ENCODE data around the gene CDKN1B. TPM values are rescaled to one million over a fixed set of nuclear protein-coding genes. Genes with fewer than 3 reads are reported as not detected.

CDKN1B gene
- total and polyA plus RNA-seq, 2 donors (not counting 3 experiments of a cell fraction or from before 2014, with no cell fraction given), result 12.7 to 40.8 TPM

GRCh38 chr12:12745576-12746211, 28.5 kb downstream of the CDKN1B start:
- no peaks in the 10 kb centered on the region for H4K20me1 ChIP-seq (replicated peaks; ENCODE audit: control insufficient read depth, extremely low read depth, insufficient read depth, low read length)
- H3K4me1 ChIP-seq (ENCODE audit: control insufficient read depth, extremely low read depth, insufficient read depth, low read length), result peaks cover 3% of the 10 kb centered on the region
- no TSS peak for BruUV-seq (replicated peaks)
- H3K79me2 ChIP-seq (ENCODE audit: control insufficient read depth, insufficient read depth, low read length), result no peaks in the 10 kb centered on the region
- TF ChIP-seq FOS (IDR thresholded peaks at IDR 0.05; ENCODE audit: borderline replicate concordance, insufficient read depth, low read length), result no peak
- no peak for TF ChIP-seq JUN (IDR thresholded peaks at IDR 0.05; ENCODE audit: borderline replicate concordance, insufficient read depth, insufficient read length, low read depth)
- no peak for TF ChIP-seq GATA2 (IDR thresholded peaks at IDR 0.05; ENCODE audit: insufficient read depth, insufficient read length, low read depth, low read length)
- no peak for TF ChIP-seq MYC (IDR thresholded peaks at IDR 0.05; ENCODE audit: low read depth, low read length)
- TF ChIP-seq MAX (IDR thresholded peaks at IDR 0.05; ENCODE audit: insufficient read depth, insufficient read length), result no peak
- TF ChIP-seq POLR2AphosphoS5 (IDR thresholded peaks at IDR 0.05; ENCODE audit: insufficient read depth, low read depth, low read length), result no peak
- no peak for TF ChIP-seq EZH2 (IDR thresholded peaks at IDR 0.05; ENCODE audit: borderline replicate concordance, low read depth, low read length, severe bottlenecking)
- TF ChIP-seq CTCF (IDR thresholded peaks at IDR 0.05; ENCODE audit: extremely low read depth in 1 of 2, insufficient read depth in 1 of 2, low read depth in 1 of 2, low read length in 2 of 2), result no peak
- TF ChIP-seq POLR2A (IDR thresholded peaks at IDR 0.05; ENCODE audit: low read depth, low read length), result no peak
- H3K27me3 ChIP-seq (ENCODE audit: control insufficient read depth in 2 of 2, insufficient read depth in 2 of 2, low read length in 2 of 2), result no peaks in the 10 kb centered on the region
- H3K4me2 ChIP-seq (ENCODE audit: insufficient read depth, low read length), result no peak overlapping the region
- H3K4me3 ChIP-seq (replicated peaks in 1 of 3; ENCODE audit: insufficient read depth in 1 of 3, low read depth in 1 of 3, low read length in 3 of 3), result no peak overlapping the region
- no peak for DNase-seq (ENCODE audit: low read depth, low spot score)
- ChIA-PET CTCF (interaction anchor here (0.6 to 4.6 kb wide), 4 partner anchors 9 to 110 kb away, joined by 3 to 48 read pairs (median 6); no protein-coding TSS in a partner anchor), POLR2A (no interaction called here)
- H3K9ac ChIP-seq (replicated peaks; ENCODE audit: extremely low read depth, insufficient read depth, low read length), result no peak overlapping the region
- H3K9me3 ChIP-seq (replicated peaks; ENCODE audit: control insufficient read depth, insufficient read depth, low read length), result no peaks in the 10 kb centered on the region
- no peak overlapping the region for H3K27ac ChIP-seq (ENCODE audit: insufficient read depth, low read depth, low read length)
- no peaks in the 10 kb centered on the region for H3K9me1 ChIP-seq (replicated peaks; ENCODE audit: control insufficient read depth, extremely low read depth, insufficient read depth, low read length)
- dilution Hi-C loops (cut with MboI; ENCODE audit: extremely low pct_ligation_motif_present, low sequenced_read_pairs) (no loop called here), intact Hi-C loops (cut with micrococcal nuclease) (no loop called here)
- H3K36me3 ChIP-seq (ENCODE audit: control insufficient read depth in 2 of 2, extremely low read depth in 1 of 2, insufficient read depth in 2 of 2, low read length in 2 of 2), result no peaks in the 10 kb centered on the region
- H2AFZ ChIP-seq (ENCODE audit: low read depth, low read length), result no peak overlapping the region
- no peak for FAIRE-seq

All from endothelial cell of umbilical vein (primary cell).